Femur (tissue), 1 donor: Measurements from ENCODE around the gene NFIB.

ENCODE experiments used
- DNase-seq: peaks from one replicate; pipeline ENCODE4 v3.0.0-alpha.2; 2017

The NFIB gene

DNA sequence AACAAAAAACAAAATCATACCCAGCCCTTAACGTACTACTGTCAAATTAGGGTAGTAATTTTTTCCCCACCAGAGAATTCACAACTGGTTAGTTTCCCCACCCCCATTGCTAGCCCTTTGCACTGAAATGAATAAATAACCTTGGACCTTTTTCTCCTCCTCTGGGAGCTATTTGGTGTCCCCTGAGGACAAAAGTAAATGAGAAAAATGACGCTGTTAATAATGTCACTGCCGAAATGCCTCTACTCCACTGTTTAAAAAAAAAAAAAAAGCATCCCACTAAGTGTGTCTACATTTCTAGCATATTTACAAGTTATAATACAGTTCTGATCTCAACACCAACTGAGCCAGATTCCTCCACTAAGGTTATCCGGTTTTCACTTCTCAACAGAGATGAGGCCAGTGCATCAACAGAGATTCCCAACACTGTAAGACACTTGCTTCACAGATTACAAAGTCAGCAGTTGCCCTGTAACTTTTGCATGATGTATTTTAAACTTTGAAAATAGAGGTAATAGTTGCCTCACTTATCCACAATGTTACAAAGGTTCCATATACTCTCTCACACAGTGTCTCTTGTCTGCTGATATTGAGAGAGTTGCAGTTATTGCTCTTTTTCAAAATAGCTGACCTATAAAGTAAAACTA, 5.1 kb upstream of the NFIB start:
- no peak for DNase-seq

DNA sequence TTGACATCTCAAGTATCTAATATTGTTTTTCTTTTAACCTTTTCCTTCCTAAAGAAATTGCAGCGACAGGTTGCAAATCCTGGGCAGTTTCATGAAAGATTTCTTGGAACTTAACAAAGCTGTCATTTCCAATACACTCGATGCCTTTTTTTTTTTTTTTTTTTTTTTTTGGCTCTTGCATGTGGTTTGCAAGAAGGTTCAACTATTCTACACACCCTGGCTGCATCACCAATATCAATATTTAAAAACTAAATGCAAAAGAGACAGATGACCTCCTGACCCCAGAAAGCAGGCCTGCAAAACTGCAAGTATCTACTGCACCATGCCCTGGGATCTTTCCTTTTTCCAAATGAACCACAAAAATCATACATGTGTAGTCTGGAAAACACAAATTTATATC, 4.4 kb upstream of the NFIB start:
- DNase-seq = no peak

DNA sequence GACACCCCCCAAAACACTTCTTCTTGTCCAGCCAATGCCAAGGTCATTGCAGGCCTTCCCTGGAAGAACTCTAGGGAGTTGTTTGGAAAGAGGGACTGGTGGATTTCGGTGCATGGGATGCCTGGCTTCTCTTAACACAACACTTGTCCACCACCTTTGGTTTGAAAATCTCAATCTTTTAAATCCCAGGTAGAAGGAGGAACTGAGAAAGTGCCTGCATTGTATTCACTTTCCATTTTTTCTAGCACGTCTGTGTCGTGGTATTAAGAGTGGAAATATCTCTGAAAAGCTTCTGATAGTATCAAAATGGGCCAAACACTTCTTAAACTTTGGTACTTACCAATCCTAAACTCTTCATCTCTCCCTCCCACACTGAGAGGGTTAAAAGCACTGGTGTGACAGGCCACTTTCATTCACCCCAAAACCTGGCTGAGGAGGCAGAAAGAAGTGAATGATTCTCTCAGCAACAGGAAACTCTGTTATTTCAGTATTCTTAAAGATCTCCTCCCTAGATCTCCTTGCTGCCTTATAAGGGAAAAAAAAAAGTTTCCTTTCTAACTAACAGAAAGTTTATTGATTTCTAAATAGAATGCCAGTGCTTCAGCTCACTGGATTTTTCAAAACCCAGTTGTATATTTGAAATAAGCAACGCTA, 3.9 kb upstream of the NFIB start:
- no peak for DNase-seq

DNA sequence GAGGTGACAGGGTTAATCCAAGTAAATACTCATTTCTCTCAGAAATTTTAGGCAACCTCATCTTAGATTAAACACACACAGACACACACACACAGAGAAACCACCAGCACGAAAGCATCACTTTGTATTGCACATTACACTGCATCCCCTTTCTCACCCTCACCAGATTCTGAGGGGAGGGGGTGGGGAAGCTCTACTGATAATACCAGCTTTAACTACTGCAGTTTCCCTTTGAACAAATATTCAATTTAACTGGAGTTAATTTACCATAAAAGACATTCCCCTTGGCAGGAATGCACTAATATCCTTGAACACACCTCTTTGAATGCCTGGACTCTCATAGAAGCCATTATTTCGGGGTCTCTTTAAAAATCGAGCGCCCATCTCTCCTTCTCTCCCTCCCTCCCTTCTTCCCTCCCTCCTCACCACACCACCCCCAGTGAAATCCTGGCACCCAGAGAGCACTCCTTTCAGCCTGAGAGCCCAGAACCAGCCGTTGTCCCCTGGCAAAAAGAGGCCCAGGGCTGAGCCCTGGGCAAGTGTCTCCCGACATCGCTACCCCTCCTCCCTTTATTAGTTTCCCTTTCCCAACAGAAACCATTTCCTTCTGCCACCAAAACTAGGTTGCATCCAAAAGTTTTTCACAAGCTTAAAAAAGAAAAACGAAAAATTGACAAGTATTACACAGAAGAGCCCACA, 2.8 kb upstream of the NFIB start:
- DNase-seq = no peak

DNA sequence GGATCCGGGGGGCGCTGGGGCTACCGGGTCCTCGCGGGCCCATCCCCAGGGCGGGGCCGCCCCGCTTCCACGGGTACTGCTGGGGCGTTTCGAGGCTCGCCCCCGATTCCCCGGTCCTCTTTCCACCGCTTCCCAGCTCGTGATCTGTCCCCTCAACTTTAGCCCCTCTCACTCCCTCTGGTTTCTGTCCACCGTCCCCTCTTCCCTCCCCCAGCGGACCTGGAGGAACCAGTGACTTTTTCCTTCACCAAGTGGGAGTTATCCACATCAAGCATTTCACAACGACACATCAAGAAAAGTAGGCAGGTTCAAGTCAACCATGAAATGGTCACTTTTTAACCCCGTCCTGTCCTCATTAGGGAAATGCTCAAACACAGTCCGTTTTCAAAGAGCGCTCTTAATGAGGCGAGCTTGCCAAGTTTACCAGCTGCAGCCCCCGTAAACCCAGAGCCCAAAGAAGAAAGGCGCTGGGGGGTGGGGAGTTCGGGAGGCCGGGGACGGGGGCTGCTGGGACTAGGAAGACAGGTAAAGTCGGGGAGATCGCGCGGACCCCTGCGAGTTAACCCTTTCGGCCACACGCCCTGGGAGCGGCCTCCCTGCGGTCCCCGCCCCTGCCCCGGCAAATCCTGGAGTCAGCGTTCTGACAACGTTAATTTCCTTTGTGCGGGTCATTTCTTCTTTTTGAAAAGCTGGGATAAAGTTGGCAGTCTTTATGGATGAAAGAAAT, 2.1 kb upstream of the NFIB start:
- DNase-seq = peak; percentile 68

DNA sequence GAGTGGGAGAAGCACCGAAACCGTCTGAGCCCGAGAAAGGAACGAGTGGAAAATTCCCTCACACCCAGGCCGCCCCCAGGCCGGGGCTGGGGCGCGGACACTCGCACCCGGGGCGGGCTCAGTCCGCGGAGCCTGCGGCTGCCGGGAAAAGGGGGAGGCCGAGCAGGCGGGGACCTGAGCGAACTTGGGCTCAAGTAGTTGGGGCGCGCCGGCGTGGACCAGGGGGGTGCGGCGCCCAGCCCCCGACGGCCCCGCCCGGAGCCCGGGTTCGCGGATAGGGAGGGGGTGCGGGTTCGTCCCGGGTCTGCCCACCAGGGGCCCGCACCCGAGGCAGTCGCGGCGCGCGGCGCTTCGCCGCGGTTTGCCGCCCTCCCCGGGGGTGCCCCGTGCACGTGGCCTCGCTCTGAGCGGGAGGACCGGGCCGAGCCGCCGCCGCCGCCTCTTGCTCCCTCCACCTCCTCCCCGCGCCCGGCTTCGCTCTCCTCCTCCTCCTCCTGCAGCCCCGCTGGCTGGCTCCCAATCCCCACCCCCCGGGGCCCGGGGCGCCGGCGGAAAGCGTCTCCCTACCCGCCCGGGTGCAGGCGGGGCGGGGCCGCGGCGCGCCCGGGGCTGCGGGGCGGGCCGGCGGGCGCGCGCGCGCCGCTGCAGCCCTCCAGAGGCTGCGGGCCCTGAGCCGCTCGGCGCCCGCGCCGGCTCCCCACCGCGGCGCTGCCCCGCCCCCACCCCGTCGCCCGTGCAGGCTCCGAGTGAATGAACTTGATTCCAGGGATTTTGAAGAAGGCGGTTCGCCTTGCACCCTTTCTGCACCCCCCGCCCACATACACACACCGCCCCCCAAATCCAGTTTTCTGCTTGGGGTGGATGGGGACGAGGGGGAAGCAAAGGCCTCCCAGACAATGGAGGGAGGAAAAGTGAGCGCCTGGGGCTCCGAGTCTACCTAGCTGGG, 1.3 kb upstream of the NFIB start:
- peak; percentile 95 for DNase-seq

DNA sequence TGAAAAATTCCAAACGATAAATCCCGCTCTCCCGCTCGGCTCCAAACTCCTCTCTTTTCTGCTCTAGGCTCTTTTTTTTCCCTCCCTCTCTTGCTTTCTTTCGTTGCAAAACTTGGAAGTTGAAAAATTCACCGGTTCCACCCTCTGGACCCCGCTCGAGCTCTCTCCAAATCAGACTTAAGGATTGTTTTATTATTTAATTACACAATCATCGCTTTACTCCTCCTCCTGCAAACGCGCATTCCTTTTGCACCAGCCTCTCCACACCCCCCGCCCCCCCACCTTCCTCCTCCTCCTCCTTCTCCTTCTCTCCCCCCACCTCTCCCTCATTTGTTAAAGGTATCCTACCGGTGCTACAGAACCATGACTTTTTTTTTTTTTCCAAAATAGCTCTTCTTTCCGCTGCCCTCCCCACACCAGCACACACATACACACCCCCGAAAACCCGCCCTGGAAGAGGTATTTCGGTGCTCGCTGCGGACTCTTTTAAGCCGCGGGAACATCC, 535 bp upstream of the NFIB start:
- DNase-seq = peak; percentile 93

DNA sequence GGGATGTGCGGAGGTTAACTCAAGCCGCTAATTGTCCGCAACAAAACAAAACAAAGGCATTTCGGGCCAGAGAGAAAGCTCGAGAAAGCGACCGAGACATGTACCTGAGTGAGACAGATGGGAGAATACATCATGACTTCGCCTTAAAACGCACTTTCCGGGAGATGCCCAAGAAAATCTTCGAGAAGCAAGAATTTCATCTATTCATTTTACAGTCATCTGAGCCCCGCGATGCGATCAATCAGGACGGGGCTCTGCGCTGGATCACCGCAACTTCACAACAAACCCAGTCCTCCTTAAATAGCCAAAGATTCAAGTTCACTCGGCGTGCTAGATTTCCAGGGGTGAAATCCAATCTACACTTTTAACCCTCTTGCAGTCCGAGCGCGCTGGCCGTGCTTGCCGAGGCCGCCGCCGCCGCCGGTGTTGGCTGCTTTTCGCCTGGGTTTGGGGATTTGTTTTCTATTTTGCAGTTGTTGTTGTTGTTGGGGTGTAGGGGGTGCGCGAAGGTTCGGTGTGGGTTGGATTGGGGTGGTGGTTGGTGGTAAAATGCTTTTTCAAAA, 482 bp downstream of the NFIB start:
- DNase-seq = peak; percentile 68

DNA sequence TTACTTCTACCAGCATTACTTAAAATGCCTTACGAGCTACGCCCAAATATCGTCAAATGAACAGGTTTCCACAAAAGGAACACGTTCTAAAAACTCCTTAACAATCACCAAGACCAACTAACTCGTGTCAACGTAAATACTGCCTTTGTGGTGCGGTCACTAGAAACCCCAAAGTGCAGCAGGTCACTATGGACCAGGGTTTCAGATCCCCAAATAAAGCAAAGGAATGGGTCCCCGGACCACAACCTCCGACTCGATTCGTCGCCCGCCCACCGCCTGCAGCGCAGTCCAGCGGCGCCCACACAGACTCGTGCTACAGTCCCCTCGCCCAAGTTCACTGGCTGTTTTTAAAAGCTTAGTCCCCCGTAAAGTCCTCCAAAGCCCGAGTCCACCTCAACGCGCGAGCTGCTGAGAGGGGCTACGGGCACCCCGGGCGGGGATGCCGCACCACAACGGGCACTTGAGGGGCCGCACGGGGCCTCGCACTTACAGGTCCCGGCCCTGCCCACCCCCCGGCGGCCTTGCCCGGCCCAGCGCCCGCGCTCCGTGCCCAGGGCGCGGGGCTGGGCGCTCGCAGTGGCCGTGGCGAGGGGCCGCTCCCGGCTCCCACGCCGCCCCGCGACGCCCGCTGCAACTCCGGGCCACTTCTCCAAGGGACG, 1.1 kb downstream of the NFIB start:
- peak; percentile 59 for DNase-seq

DNA sequence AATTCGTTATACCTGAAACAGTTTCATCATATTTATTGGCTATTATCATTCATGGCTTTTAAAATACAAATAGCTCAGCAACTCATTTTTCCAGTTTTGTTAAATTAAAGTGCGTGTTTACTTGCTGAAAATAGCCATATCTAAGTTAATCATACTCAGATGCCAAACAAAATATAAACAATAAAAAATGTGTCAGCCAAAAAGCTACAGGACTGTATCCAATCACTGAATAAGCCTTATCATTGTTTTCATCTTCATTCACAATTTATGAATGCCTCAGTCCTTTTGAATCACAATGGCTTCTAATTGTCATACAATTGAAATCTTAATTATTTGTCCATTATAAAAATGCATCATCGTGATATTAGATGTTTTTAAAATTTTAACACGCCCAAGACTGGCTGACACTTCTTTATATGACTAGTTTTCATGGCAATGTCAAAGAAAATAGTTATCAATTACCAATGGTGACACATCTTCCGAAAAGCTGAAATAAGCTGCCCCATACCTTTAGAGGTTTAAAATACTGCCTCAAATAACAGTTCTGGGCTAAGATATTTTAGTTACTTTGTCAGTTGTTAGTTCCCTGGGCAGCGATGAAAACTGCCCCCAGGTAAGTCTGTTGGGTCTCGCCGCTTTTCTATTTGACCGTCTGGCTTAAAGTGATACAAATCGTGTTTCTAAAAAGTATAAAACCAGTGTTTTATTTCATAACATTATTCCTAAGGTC, 1.8 kb downstream of the NFIB start:
- no peak for DNase-seq

DNA sequence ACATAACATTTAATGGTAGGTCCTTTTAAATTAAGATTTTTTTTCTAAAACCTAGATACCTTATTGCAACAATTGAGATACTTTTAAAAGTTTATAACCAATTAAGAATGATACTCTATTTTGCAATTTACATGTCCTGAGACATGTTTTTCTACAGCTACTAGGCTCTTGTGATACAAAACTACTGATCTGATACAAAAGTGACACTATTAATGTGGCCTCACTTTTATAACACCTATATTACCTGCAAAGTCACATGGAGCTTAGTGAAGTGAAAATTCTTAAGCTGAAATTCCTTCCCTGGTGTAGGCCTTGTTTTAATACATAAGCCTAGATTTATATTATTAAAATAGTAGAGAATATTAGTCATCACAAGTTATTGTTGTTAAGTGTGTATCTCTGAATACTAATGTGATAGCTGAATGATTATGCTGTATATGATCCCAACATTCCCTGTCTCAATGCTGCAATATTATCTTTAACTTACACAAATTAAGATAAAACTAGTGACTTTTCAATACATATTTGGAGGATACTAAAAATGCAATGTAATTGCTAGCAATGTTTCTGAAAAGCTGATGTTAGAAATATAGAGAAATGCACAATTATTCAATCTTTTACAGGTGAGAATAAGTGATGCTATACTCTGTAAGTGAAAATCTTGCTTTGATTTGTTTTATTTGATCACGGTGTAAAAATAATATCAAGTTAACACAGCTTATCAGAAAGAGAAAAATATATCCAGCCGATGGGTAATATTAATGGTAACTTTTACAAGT, 2.6 kb downstream of the NFIB start:
- DNase-seq = no peak

DNA sequence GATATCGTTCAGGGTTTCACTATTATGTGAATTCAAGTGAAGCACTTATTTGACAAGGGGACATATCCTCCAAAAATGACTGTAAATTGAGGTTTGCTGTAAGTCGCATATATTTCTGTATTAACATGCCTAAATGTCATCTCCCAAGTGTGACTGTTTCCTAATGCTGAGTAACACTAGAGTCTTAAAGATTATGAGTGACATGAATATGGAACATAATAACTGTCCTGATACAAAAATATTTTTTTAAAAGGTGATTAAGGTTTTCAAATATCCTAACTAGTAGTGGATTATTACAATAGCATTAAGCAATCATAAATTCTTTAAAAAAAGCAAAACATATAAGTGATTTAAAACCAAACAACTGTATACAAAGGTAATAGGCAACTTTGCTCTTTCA, 3.6 kb downstream of the NFIB start:
- DNase-seq = no peak

DNA sequence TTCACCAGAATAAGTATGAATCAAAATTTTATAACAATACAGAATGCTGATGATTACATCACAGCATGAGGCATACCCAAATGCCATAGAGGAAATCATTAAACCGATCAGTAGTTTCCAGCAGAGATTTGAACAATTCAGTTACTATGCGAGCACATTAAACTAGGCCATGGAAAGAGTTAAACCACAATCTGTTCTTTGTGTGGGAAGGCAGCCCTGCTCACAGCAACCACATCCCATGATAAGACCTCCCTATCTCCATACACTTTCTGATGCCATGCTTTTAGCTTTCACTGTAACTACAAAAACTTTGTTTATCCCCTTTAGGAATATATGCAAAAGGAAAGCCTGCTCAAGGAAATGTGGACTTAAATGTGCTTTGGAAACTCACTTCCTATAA, 4.5 kb downstream of the NFIB start:
- no peak for DNase-seq

DNA sequence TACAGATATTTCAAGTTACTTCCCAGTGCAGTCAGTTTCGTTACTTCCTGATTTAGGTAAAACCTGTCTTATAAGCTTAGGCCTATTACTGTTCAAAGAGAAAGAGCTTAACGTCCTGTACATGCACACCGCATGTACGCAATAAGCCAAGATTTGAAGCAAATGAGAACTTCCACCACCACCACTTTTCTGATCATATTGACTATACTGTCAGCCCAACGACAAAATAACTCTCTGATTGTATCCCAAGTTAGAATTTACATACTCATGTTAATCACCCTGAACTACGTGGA, 5.1 kb downstream of the NFIB start:
- no peak for DNase-seq

DNA sequence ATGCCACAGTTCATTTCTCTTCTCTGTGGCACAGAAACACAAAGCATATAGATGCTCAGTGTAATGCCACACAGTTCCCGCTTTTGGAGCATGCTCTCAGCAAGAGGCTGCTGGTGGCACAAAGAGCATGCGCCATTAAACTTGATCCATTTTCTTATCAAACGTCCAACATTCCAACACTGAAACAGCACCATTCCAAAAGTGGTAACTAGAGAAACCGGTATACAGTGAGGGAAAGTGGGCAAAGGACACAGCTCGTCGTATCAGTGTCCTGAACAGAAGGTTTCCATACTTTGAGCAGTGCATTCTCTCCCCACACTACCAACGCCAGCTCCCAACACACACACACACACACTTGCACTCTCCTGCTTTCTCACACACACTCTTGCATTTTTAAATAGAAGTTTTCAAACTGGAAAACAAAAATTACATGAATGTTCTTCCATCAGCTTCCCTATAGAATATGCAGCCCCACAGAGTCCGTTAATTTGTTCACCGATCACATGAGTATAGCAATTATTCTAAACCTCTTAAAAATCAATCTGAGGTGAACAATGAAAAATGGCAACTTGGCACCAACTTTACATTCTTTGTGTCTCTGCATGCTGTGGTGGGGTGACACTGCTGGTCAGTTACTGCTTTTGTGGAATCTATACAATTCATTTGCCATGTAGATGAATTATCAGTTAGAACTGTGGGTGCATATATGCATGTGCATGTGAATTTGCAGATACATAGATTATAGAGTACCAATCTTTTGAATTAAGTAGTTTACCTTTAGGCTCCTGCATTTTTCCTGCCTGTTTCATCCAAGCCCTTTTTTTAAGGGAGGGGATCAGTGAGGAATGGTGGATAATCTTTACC, 5.7 kb downstream of the NFIB start:
- DNase-seq = no peak

DNA sequence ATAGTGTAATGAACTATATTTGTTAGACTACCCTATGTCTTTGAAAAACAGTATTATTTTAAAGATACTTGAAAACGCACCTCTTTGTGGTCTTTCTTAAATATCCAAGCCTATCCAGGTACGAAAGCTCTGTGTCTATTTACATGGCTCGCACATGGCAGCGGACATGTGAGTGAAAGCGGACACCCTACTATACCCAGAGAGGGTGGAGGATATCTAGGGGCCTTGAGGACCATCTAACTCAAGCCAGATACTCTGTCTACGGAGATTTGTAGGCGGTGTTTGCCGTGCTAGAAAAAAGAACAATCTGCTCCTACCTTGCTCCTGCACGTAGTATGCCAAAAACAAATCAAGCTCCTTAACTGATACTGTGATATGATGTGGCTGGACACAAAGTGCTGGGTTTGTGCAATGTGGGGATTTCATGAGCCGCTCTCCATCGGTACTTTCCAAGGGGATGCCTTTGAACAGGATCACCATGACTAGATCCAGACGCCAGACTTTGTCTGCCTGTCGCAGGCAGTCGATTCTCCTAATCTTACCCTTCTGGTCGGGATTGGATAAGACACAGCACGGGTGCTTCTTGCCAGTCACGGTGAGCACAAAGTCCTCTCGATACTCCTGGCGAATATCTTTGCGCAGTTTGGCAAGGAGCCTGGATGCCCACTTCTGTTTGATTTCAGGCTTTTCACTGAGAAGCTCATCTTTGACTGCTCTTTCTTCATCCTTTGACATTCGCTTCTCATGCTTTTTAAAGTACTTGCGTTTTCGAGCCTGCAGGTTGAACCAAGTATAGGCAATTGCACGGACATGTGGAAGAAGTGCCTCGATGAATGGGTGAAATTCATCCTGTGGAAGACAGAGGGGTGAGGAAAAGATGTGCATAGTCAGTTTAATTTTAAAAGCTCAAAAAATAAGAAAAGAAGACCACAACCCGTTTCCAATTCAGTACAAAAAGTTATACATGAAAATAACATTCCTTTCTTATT, 7.0 kb downstream of the NFIB start:
- no peak for DNase-seq

DNA sequence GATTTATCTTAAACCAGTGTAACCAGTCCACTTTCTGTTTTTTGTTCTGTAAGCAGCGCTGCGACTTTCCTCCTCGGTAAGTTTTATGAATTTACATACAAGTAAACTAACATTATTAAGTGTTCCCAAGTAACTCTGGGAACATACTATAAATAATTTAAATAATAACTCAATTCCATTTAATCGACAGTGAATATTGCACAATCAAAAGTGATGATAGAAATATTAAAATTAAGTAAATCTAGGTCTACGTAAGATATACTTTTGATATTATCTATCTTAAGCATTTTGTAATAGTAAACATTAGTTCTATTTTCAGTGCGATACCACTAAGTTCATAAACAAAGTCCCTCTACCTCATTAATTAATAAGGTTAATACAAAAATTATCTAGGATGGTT, 7.8 kb downstream of the NFIB start:
- no peak for DNase-seq

DNA sequence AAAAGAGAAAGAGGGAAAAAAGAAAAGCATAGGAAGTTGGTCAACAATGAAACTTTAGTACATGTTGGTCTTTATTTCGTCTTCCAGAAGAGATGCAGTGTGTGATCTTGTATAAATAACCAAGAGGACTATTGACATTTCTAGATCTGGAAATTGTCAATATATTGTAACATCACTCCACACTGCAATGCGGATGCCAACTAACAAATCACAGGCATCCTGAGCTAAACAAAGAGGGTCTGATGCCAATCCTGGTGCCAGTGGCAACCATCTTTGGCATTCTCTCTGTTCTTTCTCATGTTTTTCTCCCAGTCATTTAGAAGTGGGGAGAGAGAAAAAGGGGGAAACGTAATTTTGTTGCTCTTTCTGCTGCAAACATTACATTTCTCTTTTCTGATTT, 9.7 kb downstream of the NFIB start:
- DNase-seq = no peak
